NB4 (cell line): ENCODE data around the gene EXOC6B.

Experiments
- POLR2A ChIP-seq: IDR thresholded peaks from 2 replicates; pipeline ENCODE4 v1.6.1; 2011; ENCODE audit warnings: mild to moderate bottlenecking; ENCODE audit not compliant: insufficient read length; ENCODE audit errors: extremely low read depth
- TF ChIP-seq, protein P1 (sequence below): IDR thresholded peaks from one replicate; pipeline ENCODE4 v1.5.1; 2012; ENCODE audit warnings: low read depth, low read length
- TF ChIP-seq, protein P2 (sequence below): IDR thresholded peaks from 2 replicates; pipeline ENCODE4 v1.6.1; 2011; ENCODE audit warnings: low read depth, low read length

DNA sequence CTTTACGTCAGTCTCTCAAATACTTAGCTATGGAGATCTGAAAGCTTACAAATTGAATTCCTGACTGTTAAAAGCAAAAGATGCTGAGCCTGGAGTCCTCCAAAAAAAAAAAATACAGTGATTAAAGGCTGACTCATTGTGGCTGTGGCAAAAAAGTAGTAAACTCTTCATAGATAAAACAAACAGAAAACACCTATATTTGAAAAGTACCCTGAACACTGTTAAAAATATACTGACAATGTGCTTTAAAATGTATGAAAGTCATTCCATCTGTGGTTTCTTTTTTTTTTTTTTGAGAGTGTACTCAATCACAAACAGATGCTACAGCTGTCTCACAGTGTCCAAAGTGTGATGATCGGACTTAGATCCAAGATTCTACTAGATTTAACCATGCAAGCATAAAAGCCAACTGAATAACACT lies 410.6 kb downstream of the EXOC6B start:
- TF ChIP-seq, protein P1, sequence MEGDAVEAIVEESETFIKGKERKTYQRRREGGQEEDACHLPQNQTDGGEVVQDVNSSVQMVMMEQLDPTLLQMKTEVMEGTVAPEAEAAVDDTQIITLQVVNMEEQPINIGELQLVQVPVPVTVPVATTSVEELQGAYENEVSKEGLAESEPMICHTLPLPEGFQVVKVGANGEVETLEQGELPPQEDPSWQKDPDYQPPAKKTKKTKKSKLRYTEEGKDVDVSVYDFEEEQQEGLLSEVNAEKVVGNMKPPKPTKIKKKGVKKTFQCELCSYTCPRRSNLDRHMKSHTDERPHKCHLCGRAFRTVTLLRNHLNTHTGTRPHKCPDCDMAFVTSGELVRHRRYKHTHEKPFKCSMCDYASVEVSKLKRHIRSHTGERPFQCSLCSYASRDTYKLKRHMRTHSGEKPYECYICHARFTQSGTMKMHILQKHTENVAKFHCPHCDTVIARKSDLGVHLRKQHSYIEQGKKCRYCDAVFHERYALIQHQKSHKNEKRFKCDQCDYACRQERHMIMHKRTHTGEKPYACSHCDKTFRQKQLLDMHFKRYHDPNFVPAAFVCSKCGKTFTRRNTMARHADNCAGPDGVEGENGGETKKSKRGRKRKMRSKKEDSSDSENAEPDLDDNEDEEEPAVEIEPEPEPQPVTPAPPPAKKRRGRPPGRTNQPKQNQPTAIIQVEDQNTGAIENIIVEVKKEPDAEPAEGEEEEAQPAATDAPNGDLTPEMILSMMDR: no peak
- TF ChIP-seq, protein P2, sequence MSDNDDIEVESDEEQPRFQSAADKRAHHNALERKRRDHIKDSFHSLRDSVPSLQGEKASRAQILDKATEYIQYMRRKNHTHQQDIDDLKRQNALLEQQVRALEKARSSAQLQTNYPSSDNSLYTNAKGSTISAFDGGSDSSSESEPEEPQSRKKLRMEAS: no peak
- no peak for TF ChIP-seq POLR2A
